Erythroblast (primary cell): ENCODE data around the gene ZMYND8.

Experiments used
- GATA1 ChIP-seq: IDR thresholded peaks from 2 replicates; pipeline ENCODE4 v1.6.1; 2011; ENCODE audit warnings: low read depth, mild to moderate bottlenecking, control low read depth, low read length, moderate library complexity
- POLR2A ChIP-seq: IDR thresholded peaks from 2 replicates; pipeline ENCODE4 v1.6.1; 2011; ENCODE audit warnings: mild to moderate bottlenecking, low read length

GRCh38 chr20:47239719-47240067, 116.8 kb downstream of the ZMYND8 start:
- TF ChIP-seq POLR2A (no peak), GATA1 (no peak)
